HepG2 (cell line): ENCODE data around the gene SLC6A12. TPM values are rescaled to one million over a fixed set of nuclear protein-coding genes. Genes with fewer than 3 reads are reported as not detected.

ENCODE experiments used
- ATAC-seq: fragments of 200-7000 bp; cut with Tn5 transposase; 3 replicates; pipeline ENCODE4 v1.9.1; 2020; ENCODE audit warnings: mild to moderate bottlenecking, moderate library complexity
- BruUV-seq: library from RNA; stranded (reverse); fragments of 400-500 nt; replicated peaks from 2 replicates; lab custom pipeline; 2021; lab: Mats Ljungman, UMichigan
- CTCF ChIA-PET: fragments of 300-600 bp; formaldehyde crosslinking; extraction: SDS; loops from one replicate; lab custom pipeline; 2021; ENCODE audit warnings: low total read pairs, inconsistent platforms, low intra/inter-chr PET ratio; lab: Yijun Ruan, JAX
- POLR2A ChIA-PET: fragments of 350-600 bp; sonication (Branson Sonifier 250); formaldehyde crosslinking; loops from one replicate; lab custom pipeline; 2020; ENCODE audit warnings: antibody characterized with exemption, inconsistent platforms; lab: Yijun Ruan, JAX
- DNase-seq: peaks from one replicate; pipeline ENCODE4 v3.0.0-alpha.2; 2015; ENCODE audit warnings: low spot score
- FAIRE-seq: peaks from 3 replicates; lab custom pipeline; 2011; peaks lifted over from hg19 to GRCh38; lab: Jason Lieb, UNC
- H2AFZ ChIP-seq: one replicate; pipeline ENCODE4 v1.6.1; 2011; ENCODE audit warnings: low read length, inconsistent platforms
- H3K27ac ChIP-seq: fragments of 300-600 bp; 3 replicates; pipeline ENCODE4 v1.8.0; 2011; ENCODE audit warnings: mixed run types, mild to moderate bottlenecking, mixed read lengths, low read length, inconsistent platforms; ENCODE audit not compliant: insufficient read depth; ENCODE audit errors: extremely low read length
- H3K27me3 ChIP-seq, 2 experiments: fragments of 200-600 bp in 1 of 2; 2 replicates in 1 of 2; 3 replicates in 1 of 2; pipeline versions ENCODE4 v1.6.0 to v1.8.0; 2011; ENCODE audit warnings: low read length in 2 of 2, mild to moderate bottlenecking in 2 of 2, moderate library complexity in 2 of 2, inconsistent platforms in 1 of 2; ENCODE audit not compliant: insufficient read depth in 2 of 2, control insufficient read depth in 1 of 2
- H3K36me3 ChIP-seq, 2 experiments: fragments of 200-600 bp in 1 of 2; replicated peaks in 1 of 2; 2 replicates in 1 of 2; 3 replicates in 1 of 2; pipeline versions ENCODE4 v1.5.1 to v1.8.0; 2011; ENCODE audit warnings: low read length in 2 of 2, inconsistent platforms in 1 of 2; ENCODE audit not compliant: insufficient read depth in 2 of 2, control insufficient read depth in 1 of 2
- H3K4me1 ChIP-seq: 2 replicates; pipeline ENCODE4 v1.5.1; 2012; ENCODE audit warnings: low read length, inconsistent platforms; ENCODE audit not compliant: insufficient read depth
- H3K4me2 ChIP-seq: 2 replicates; pipeline ENCODE4 v1.6.0; 2011; ENCODE audit warnings: low read depth, low read length, inconsistent platforms
- H3K4me3 ChIP-seq, 3 experiments: fragments of 200-600 bp in 1 of 3; sonication (generic), shearing (Covaris generic) in 1 of 3; replicated peaks in 1 of 3; 2 replicates each; pipeline ENCODE4 v1.5.1; 2011 to 2016; ENCODE audit warnings: low read length in 3 of 3, inconsistent platforms in 2 of 3, low read depth in 2 of 3, mild to moderate bottlenecking in 2 of 3, control low read depth in 1 of 3, mixed read lengths in 1 of 3; ENCODE audit not compliant: insufficient read depth in 1 of 3
- H3K79me2 ChIP-seq: one replicate; pipeline ENCODE4 v1.6.1; 2011; ENCODE audit warnings: low read length, inconsistent platforms; ENCODE audit not compliant: insufficient read depth
- H3K9ac ChIP-seq: 2 replicates; pipeline ENCODE4 v1.6.0; 2011; ENCODE audit warnings: mild to moderate bottlenecking, low read depth, low read length, inconsistent platforms; ENCODE audit not compliant: insufficient read depth
- H3K9me3 ChIP-seq: 2 replicates; pipeline ENCODE4 v1.5.1; 2012; ENCODE audit warnings: mild to moderate bottlenecking, low read length
- H4K20me1 ChIP-seq: 2 replicates; pipeline ENCODE4 v1.6.0; 2011; ENCODE audit warnings: inconsistent platforms, mild to moderate bottlenecking, low read length, moderate library complexity; ENCODE audit not compliant: insufficient read depth
- ATRX ChIP-seq: sonication (generic); formaldehyde crosslinking; IDR thresholded peaks from 2 replicates; pipeline ENCODE4 v1.4.0; 2020; ENCODE audit warnings: missing genetic modification reagents, borderline replicate concordance
- EP300 ChIP-seq, 3 experiments: sonication (generic) in 1 of 3; formaldehyde crosslinking in 1 of 3; IDR thresholded peaks; 2 replicates each; pipeline versions ENCODE4 v1.5.1 to v1.6.1; 2011 to 2020; ENCODE audit warnings: low read depth in 2 of 3, low read length in 2 of 3, borderline replicate concordance in 1 of 3, improper control_type of control experiment in 1 of 3, mild to moderate bottlenecking in 1 of 3, missing genetic modification reagents in 1 of 3, moderate library complexity in 1 of 3
- ESRRA ChIP-seq: sonication (generic); formaldehyde crosslinking; IDR thresholded peaks from 2 replicates; pipeline ENCODE4 v1.5.1; 2020; ENCODE audit warnings: mild to moderate bottlenecking, low read depth, missing genetic modification reagents
- JDP2 ChIP-seq: sonication (generic); formaldehyde crosslinking; IDR thresholded peaks from 2 replicates; pipeline ENCODE4 v1.8.1; 2022; ENCODE audit warnings: missing genetic modification reagents, borderline replicate concordance
- KDM5A ChIP-seq: fragments of 200-600 bp; sonication (generic); IDR thresholded peaks from 2 replicates; pipeline ENCODE4 v1.7.0; 2018; ENCODE audit warnings: antibody characterized with exemption, mild to moderate bottlenecking, low read length, borderline replicate concordance
- NFYC ChIP-seq: IDR thresholded peaks from 2 replicates; pipeline ENCODE4 v1.6.1; 2016; ENCODE audit warnings: missing genetic modification reagents, missing compliant biosample characterization
- NR2F2 ChIP-seq: IDR thresholded peaks from 2 replicates; pipeline ENCODE4 v1.6.1; 2012; ENCODE audit warnings: low read depth, inconsistent platforms, borderline replicate concordance
- NR2F6 ChIP-seq, 2 experiments: IDR thresholded peaks; 2 replicates each; pipeline ENCODE4 v1.6.1; 2016; ENCODE audit warnings: antibody characterized with exemption in 1 of 2, mild to moderate bottlenecking in 1 of 2
- REXO4 ChIP-seq: sonication (generic); formaldehyde crosslinking; IDR thresholded peaks from 2 replicates; pipeline ENCODE4 v1.8.0; 2022; ENCODE audit warnings: missing genetic modification reagents, mild to moderate bottlenecking, borderline replicate concordance
- SMAD3 ChIP-seq: sonication (generic); formaldehyde crosslinking; IDR thresholded peaks from 2 replicates; pipeline ENCODE4 v1.4.0; 2020; ENCODE audit warnings: missing genetic modification reagents
- TSC22D2 ChIP-seq: sonication (generic); formaldehyde crosslinking; IDR thresholded peaks from 2 replicates; pipeline ENCODE4 v1.5.1; 2020; ENCODE audit warnings: missing genetic modification reagents, mild to moderate bottlenecking, borderline replicate concordance
- ZFP37 ChIP-seq: sonication (generic); formaldehyde crosslinking; IDR thresholded peaks from 2 replicates; pipeline ENCODE4 v1.4.0; 2020; ENCODE audit warnings: missing genetic modification reagents, borderline replicate concordance
- ZSCAN30 ChIP-seq: sonication (generic); formaldehyde crosslinking; IDR thresholded peaks from 2 replicates; pipeline ENCODE4 v1.5.0; 2020; ENCODE audit warnings: mild to moderate bottlenecking, missing genetic modification reagents
- WGBS: methylation state at CpG from one replicate; pipeline ENCODE4 v1.1.6; 2017; ENCODE audit warnings: low lambda C conversion rate; 5-methylcytosine and 5-hydroxymethylcytosine counted together
- in situ Hi-C: cut with HindIII; loops from 2 replicates; pipeline ENCODE4 v1.10.0; 2017; ENCODE audit warnings: low pct_unique_long_range_greater_than_20kb; ENCODE audit not compliant: extremely low pct_ligation_motif_present
- intact Hi-C: fragments of 100-400 bp; cut with micrococcal nuclease; formaldehyde crosslinking; loops from one replicate; pipeline ENCODE4 v1.10.0; 2022; ENCODE audit not compliant: unreplicated experiment
- polyA plus RNA-seq, 8 experiments: library from polyadenylated mRNA; depleted of rRNA in 3 of 8; stranded (reverse) in 7 of 8; unstranded in 1 of 8; fragments of >200 nt; fragmentation: Illumina TruSeq in 4 of 8; extraction: Trizol in 4 of 8; gene quantifications; 2 replicates each; pipeline versions ENCODE4 v1.2.1 to v1.2.3, GENCODE V29; 2011 to 2016; ENCODE audit warnings: low read depth in 4 of 8, missing spikeins in 1 of 8, mixed read lengths in 1 of 8; ENCODE audit not compliant: insufficient read depth in 1 of 8
- total RNA-seq, 5 experiments: library from RNA; depleted of rRNA; stranded (reverse); fragments of >200 nt; fragmentation: Illumina TruSeq; extraction: Trizol; gene quantifications; 2 replicates each; pipeline ENCODE4 v1.2.3, GENCODE V29; 2016; ENCODE audit warnings: low read depth in 1 of 5
- TF ChIP-seq, protein P1 (sequence below): sonication (generic); formaldehyde crosslinking; IDR thresholded peaks from 2 replicates; pipeline ENCODE4 v1.4.0; 2020; ENCODE audit warnings: mild to moderate bottlenecking, missing genetic modification reagents
- TF ChIP-seq, protein P2 (sequence below): sonication (generic); formaldehyde crosslinking; IDR thresholded peaks from 2 replicates; pipeline ENCODE4 v1.8.1; 2023; ENCODE audit warnings: mild to moderate bottlenecking, inconsistent platforms, moderate library complexity, missing genetic modification reagents, borderline replicate concordance
- TF ChIP-seq, protein P3 (sequence below): sonication (generic); formaldehyde crosslinking; IDR thresholded peaks from 2 replicates; pipeline ENCODE4 v1.4.0; 2020; ENCODE audit warnings: missing genetic modification reagents

Gene SLC6A12
- total and polyA plus RNA-seq, 2 of the 13 experiments (the other 11 are each of a cell fraction or from before 2014, with no cell fraction given): 3.7 to 18.8 TPM

DNA sequence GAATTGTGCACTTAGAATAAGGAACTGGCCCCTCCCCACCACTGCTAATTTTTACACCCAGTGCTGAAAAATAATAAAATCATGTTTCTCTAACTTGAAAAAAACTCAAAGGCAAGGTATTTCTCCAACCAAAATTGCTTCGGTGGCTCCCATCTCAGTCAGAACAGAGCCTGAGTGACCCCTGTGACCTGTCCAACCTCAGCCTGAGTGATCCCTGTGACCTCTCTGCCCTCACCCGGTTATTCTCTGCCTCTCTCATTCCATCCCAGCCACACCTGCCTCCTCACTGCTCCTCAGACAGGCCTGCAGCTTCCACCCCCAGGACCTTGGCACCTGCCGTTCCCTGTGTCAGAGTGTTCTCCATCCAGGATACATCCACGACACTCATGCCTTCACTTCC is 5.1 kb downstream of the SLC6A12 start:
- Histone ChIP-seq H4K20me1 (peaks cover 7% of the 10 kb centered on the region), H3K79me2 (no peaks in the 10 kb centered on the region), H3K4me2 (no peak overlapping the region), H3K4me3 (no peak overlapping the region), H2AFZ (no peak overlapping the region), H3K27me3 (peaks cover 0 to 10% of the 10 kb centered on the region in 2 experiments; a peak in 3 of 5 replicates), H3K4me1 (peaks cover 61% of the 10 kb centered on the region)
- no TSS peak for BruUV-seq
- in situ Hi-C loops: no loop called here
- ChIA-PET CTCF (no interaction called here), POLR2A (no interaction called here)
- WGBS: 56% methylated on average over 4 of the region's 4 CpGs
- FAIRE-seq: no peak
- TF ChIP-seq KDM5A: no peak
- peak; percentile 43; the same call in 1 of the 2 replicates for TF ChIP-seq NR2F2
- no peak for TF ChIP-seq NFYC
- TF ChIP-seq NR2F6 (IDR thresholded peaks at IDR 0.05): peak; percentile 41; the same call in 1 of the 2 replicates
- TF ChIP-seq NR2F6 (CRISPR knock-in tag; IDR thresholded peaks at IDR 0.05): no peak
- no peak for TF ChIP-seq JDP2 (CRISPR knock-in tag)
- TF ChIP-seq, all 625 proteins: peak for 2
- intact Hi-C loops: no loop called here
- no peak overlapping the region for H3K27ac ChIP-seq
- no peak overlapping the region for H3K9ac ChIP-seq
- H3K36me3 ChIP-seq: no peaks in the 10 kb centered on the region
- ATAC-seq: no peak
- DNase-seq: no peak
- no peaks in the 10 kb centered on the region for H3K9me3 ChIP-seq

DNA sequence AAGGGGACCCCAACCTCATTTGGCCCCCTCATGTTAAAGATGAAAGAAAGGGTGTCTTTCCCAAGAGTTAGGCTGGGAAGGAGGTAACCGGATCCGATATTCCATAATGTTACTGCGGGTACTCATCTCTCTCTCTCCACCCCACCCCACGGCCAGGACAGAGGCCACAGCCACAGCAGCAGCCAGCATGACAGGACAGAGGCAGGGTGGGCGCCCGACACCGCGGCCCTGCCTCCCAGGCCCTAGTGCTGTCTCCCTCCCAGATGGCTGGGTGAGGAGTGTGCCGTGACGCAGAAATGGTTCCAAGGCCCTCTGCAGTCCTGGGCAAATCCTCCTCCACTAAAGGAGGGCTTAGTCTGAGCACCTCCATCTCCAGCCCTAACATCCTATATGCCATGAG is 6.2 kb downstream of the SLC6A12 start:
- BruUV-seq: no TSS peak
- ChIA-PET POLR2A (no interaction called here), CTCF (no interaction called here)
- Histone ChIP-seq H3K4me3 (no peak overlapping the region), H3K27ac (no peak overlapping the region), H3K4me2 (no peak overlapping the region), H3K27me3 (peaks cover 0 to under 1% of the 10 kb centered on the region in 2 experiments; a peak in 2 of 5 replicates), H3K79me2 (no peaks in the 10 kb centered on the region), H4K20me1 (peaks cover 7% of the 10 kb centered on the region), H3K9ac (no peak overlapping the region), H3K9me3 (no peaks in the 10 kb centered on the region), H3K36me3 (no peaks in the 10 kb centered on the region), H3K4me1 (peaks cover 51% of the 10 kb centered on the region), H2AFZ (no peak overlapping the region)
- intact Hi-C loops (no loop called here), in situ Hi-C loops (no loop called here)
- WGBS: 95% methylated on average over 10 of the region's 10 CpGs
- DNase-seq: no peak
- no peak for FAIRE-seq
- no peak for ATAC-seq
- TF ChIP-seq REXO4: no peak
- no peak for TF ChIP-seq TSC22D2 (CRISPR knock-in tag)
- no peak for TF ChIP-seq ZFP37 (CRISPR knock-in tag)
- TF ChIP-seq, protein P1, sequence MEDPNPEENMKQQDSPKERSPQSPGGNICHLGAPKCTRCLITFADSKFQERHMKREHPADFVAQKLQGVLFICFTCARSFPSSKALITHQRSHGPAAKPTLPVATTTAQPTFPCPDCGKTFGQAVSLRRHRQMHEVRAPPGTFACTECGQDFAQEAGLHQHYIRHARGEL (CRISPR knock-in tag): no peak
- TF ChIP-seq, protein P2, sequence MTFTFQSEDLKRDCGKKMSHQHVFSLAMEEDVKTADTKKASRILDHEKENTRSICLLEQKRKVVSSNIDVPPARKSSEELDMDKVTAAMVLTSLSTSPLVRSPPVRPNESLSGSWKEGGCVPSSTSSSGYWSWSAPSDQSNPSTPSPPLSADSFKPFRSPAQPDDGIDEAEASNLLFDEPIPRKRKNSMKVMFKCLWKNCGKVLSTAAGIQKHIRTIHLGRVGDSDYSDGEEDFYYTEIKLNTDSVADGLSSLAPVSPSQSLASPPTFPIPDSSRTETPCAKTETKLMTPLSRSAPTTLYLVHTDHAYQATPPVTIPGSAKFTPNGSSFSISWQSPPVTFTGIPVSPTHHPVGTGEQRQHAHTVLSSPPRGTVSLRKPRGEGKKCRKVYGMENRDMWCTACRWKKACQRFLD (CRISPR knock-in tag): no peak
- TF ChIP-seq ATRX (CRISPR knock-in tag): no peak
- TF ChIP-seq EP300 (IDR thresholded peaks at IDR 0.05; ENCODE audit: low read depth in 2 of 2, low read length in 2 of 2): no peak
- TF ChIP-seq EP300 (CRISPR knock-in tag; IDR thresholded peaks at IDR 0.05; ENCODE audit: borderline replicate concordance): no peak
- TF ChIP-seq ESRRA (CRISPR knock-in tag): no peak
- no peak for TF ChIP-seq SMAD3 (CRISPR knock-in tag)
- TF ChIP-seq, protein P3, sequence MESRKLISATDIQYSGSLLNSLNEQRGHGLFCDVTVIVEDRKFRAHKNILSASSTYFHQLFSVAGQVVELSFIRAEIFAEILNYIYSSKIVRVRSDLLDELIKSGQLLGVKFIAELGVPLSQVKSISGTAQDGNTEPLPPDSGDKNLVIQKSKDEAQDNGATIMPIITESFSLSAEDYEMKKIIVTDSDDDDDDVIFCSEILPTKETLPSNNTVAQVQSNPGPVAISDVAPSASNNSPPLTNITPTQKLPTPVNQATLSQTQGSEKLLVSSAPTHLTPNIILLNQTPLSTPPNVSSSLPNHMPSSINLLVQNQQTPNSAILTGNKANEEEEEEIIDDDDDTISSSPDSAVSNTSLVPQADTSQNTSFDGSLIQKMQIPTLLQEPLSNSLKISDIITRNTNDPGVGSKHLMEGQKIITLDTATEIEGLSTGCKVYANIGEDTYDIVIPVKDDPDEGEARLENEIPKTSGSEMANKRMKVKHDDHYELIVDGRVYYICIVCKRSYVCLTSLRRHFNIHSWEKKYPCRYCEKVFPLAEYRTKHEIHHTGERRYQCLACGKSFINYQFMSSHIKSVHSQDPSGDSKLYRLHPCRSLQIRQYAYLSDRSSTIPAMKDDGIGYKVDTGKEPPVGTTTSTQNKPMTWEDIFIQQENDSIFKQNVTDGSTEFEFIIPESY (CRISPR knock-in tag): no peak
- TF ChIP-seq ZSCAN30 (CRISPR knock-in tag): no peak
